NB4 (cell line): ENCODE data around the gene DNAH8.

Experiments
- CTCF ChIP-seq: IDR thresholded peaks from one replicate; pipeline ENCODE4 v1.5.1; 2012; ENCODE audit warnings: low read depth, low read length
- MAX ChIP-seq: IDR thresholded peaks from 2 replicates; pipeline ENCODE4 v1.6.1; 2011; ENCODE audit warnings: low read depth, low read length
- MYC ChIP-seq: IDR thresholded peaks from 2 replicates; pipeline ENCODE4 v1.6.1; 2011; ENCODE audit warnings: low read depth, low read length
- POLR2A ChIP-seq: IDR thresholded peaks from 2 replicates; pipeline ENCODE4 v1.6.1; 2011; ENCODE audit warnings: mild to moderate bottlenecking; ENCODE audit not compliant: insufficient read length; ENCODE audit errors: extremely low read depth

- no peak for TF ChIP-seq CTCF
- TF ChIP-seq POLR2A = no peak
- no peak for TF ChIP-seq MAX
- no peak for TF ChIP-seq MYC
Observed at GRCh38 chr6:38955861-38956260, 240.8 kb downstream of the DNAH8 start.
